Posterior vena cava (tissue), 2 donors: ENCODE measurements around the gene MAP7D3. TPM values are rescaled to one million over a fixed set of nuclear protein-coding genes. Genes with fewer than 3 reads are reported as not detected.

Experiments used
- total RNA-seq, 2 donors: library from RNA; stranded (reverse); fragmentation: NEBNext Ultra II Directional; extraction: Animal tissue kit (Norgen Biotek cat#: 25700); gene quantifications; one replicate each; pipeline ENCODE4 v1.2.1, GENCODE V29; 2021
- donor health status: DM: yes; HTN: yes; CAD: no.
- donor health status: DM: yes; HTN: yes; CAD: no.

Gene MAP7D3
- total RNA-seq, 2 donors from 2014 or later = 23.1 to 30.3 TPM

Other genes starting within 250 kb of the MAP7D3 start
- 1,000 to 10,000 TPM; 1,036 to 1,050 TPM for gene FHL1, start 103.9 kb downstream of the MAP7D3 start, total RNA-seq
- gene ADGRG4, start 49.6 kb upstream of the MAP7D3 start, total RNA-seq = 1 to 10 TPM in 1 of 2 donors, under 1 TPM in 1; 0.71 to 1.2 TPM
- gene BRS3, start 236.5 kb upstream of the MAP7D3 start, total RNA-seq = not detected
- gene HTATSF1, start 246.2 kb upstream of the MAP7D3 start, total RNA-seq = 10 to 100 TPM; 33.7 to 37.8 TPM